ENCODE results near the gene CST6. TPM values are rescaled to one million over a fixed set of nuclear protein-coding genes. Genes with fewer than 3 reads are reported as not detected.
A peak's percentile ranks its signal among the peaks of the same experiment; 100 is the strongest.

Gene CST6
- total RNA-seq (2012; rRNA removed): 0.28 and 0.54 TPM in 2 replicates
- 3.0 and 4.9 TPM in 2 replicates for polyA plus RNA-seq (2012; rRNA removed)
- 1.2 and 6.5 TPM in 2 replicates for polyA plus RNA-seq (2012; cell fraction: cytosol; rRNA removed)
- polyA plus RNA-seq (2012; cell fraction: nucleus; rRNA removed; ENCODE audit: low replicate concordance): 0.37 and 2.0 TPM in 2 replicates
- Bru-seq, nascent RNA: percentile 19 among the genes with signal in this experiment
- not detected for BruChase-seq, experiment 1, labeled RNA remaining after a 6-hour chase
- BruChase-seq, experiment 2, labeled RNA remaining after a 2-hour chase: not detected
- long read RNA-seq: 0 reads

- in situ Hi-C loops (cut with MboI; ENCODE audit: low sequenced_read_pairs): no loop called here
- POLR2A ChIA-PET (ENCODE audit: unreplicated experiment): interaction anchor here (0.6 to 1.7 kb wide), 2 partner anchors 9 to 256 kb away, joined by 6 to 12 read pairs; partner anchors contain the start of gene BANF1
- 9% methylated on average over 18 of the region's 61 CpGs; no CpG with 5 or more reads in 1 of the 2 experiments for WGBS, 2 experiments (ENCODE audit: extremely low coverage in 2 of 2, insufficient read length in 1 of 2)
These were observed at the start of gene CST6 for GRCh38 chr11:66011785-66012303. TSS of gene CST6 (plus strand) at chr11:66012008. CDS start at chr11:66012045, 37 bp downstream.

More at GRCh38 chr11:66011785-66012303, at the start of gene CST6:
- H3K36me3 ChIP-seq (ENCODE audit: control insufficient read depth, insufficient read depth, low read length): no peaks in the 10 kb centered on the region
- no TSS peak for BruUV-seq (replicated peaks)
- no peak within 1 kb of the TSS for H3K23ac ChIP-seq (ENCODE audit: low read depth, low read length)
- no peak for TF ChIP-seq MAFK (IDR thresholded peaks at IDR 0.05; ENCODE audit: low read depth, low read length)
- no peak for TF ChIP-seq NFE2L2 (IDR thresholded peaks at IDR 0.05; ENCODE audit: low read depth, low read length)
- TF ChIP-seq RFX5 (IDR thresholded peaks at IDR 0.05; ENCODE audit: low read depth, low read length): no peak
- no peak for TF ChIP-seq RCOR1 (IDR thresholded peaks at IDR 0.05; ENCODE audit: insufficient replicate concordance, low read length)
- no peak for TF ChIP-seq RAD21 (IDR thresholded peaks at IDR 0.05; ENCODE audit: low read length)
- TF ChIP-seq ELK1 (IDR thresholded peaks at IDR 0.05; ENCODE audit: borderline replicate concordance, low read depth, low read length): no peak
- no peak for TF ChIP-seq BHLHE40 (IDR thresholded peaks at IDR 0.05; ENCODE audit: low read depth, low read length)
- no peak within 1 kb of the TSS for H3K9ac ChIP-seq (ENCODE audit: low read depth, low read length)
- H4K91ac ChIP-seq (ENCODE audit: insufficient read depth, low read depth, low read length): no peak within 1 kb of the TSS
- CTCF ChIA-PET: no interaction called here
- H3K56ac ChIP-seq (ENCODE audit: extremely low read depth, insufficient read depth, low read length): no peak within 1 kb of the TSS
- H2AK5ac ChIP-seq (ENCODE audit: low read depth, low read length): peak within 1 kb of the TSS; percentile 24; the same call in 1 of the 2 replicates
- peaks cover 13% of the 10 kb centered on the region for H3K27me3 ChIP-seq (ENCODE audit: control insufficient read depth, insufficient read depth, low read length)
- dilution Hi-C loops (cut with HindIII; ENCODE audit: low sequenced_read_pairs, unreplicated experiment): no loop called here
- DNase-seq: no peak
- no peak within 1 kb of the TSS for H3K14ac ChIP-seq (replicated peaks; ENCODE audit: low read depth, low read length)
- no peak within 1 kb of the TSS for H3K4me3 ChIP-seq (ENCODE audit: insufficient read depth, low read depth, low read length)
- H3K9me3 ChIP-seq (ENCODE audit: control insufficient read depth, insufficient read depth, low read length): no peaks in the 10 kb centered on the region
- H3K9me1 ChIP-seq (ENCODE audit: insufficient read depth, low read length): peaks cover 19% of the 10 kb centered on the region
- peak within 1 kb of the TSS; percentile 81 for H2AFZ ChIP-seq (replicated peaks; ENCODE audit: low read length, poor library complexity)
- H3K4ac ChIP-seq (ENCODE audit: low read depth, low read length): peak within 1 kb of the TSS; percentile 10
- H2BK20ac ChIP-seq (ENCODE audit: low read depth, low read length): no peak within 1 kb of the TSS
- peaks cover 9% of the 10 kb centered on the region for H3K4me1 ChIP-seq (ENCODE audit: control insufficient read depth, insufficient read depth, low read length)
- H2BK5ac ChIP-seq (ENCODE audit: low read depth, low read length, poor library complexity, severe bottlenecking): no peak within 1 kb of the TSS
- H2BK15ac ChIP-seq (ENCODE audit: low read depth, low read length): 0 out of 3 replicates have a peak within 1 kb of the TSS, but pooled peaks have one; percentile 27
- no peaks in the 10 kb centered on the region for H3K79me1 ChIP-seq (ENCODE audit: low read depth in 1 of 2, low read length in 2 of 2)
- intact Hi-C loops (cut with micrococcal nuclease): no loop called here
- H4K8ac ChIP-seq (ENCODE audit: low read depth in 2 of 2, low read length in 2 of 2): no peak within 1 kb of the TSS
- H4K5ac ChIP-seq (ENCODE audit: low read depth, low read length): no peak within 1 kb of the TSS
- 0 out of 2 replicates have a peak, but pooled peaks have one; percentile 9 for ATAC-seq (ENCODE audit: low read depth)
- H3K27ac ChIP-seq (ENCODE audit: insufficient read depth, low read length): no peak within 1 kb of the TSS
- H3K18ac ChIP-seq (ENCODE audit: low read depth, low read length): no peak within 1 kb of the TSS
- H3K4me2 ChIP-seq (ENCODE audit: low read depth, low read length): no peak within 1 kb of the TSS
- H2AK9ac ChIP-seq (replicated peaks; ENCODE audit: low read depth, low read length, poor library complexity): peak within 1 kb of the TSS; percentile 65
- 0 out of 2 replicates have a peak within 1 kb of the TSS, but pooled peaks have one; percentile 13 for H2BK120ac ChIP-seq (ENCODE audit: low read depth, low read length)
- H4K20me1 ChIP-seq (ENCODE audit: insufficient read depth, low read length): no peaks in the 10 kb centered on the region; the same call in 1 of the 2 replicates

All from IMR-90 (cell line).